ENCODE data around the gene KLHL13.

The KLHL13 gene

GRCh38 chrX:118117741-118118140 is 1.1 kb upstream of the KLHL13 start:
- Histone ChIP-seq H3K4me1 (no peaks in the 10 kb centered on the region), H3K36me3 (ENCODE audit: control insufficient read depth, insufficient read depth, low read length) (no peaks in the 10 kb centered on the region), H3K9me3 (ENCODE audit: control insufficient read depth, low read length) (no peaks in the 10 kb centered on the region), H3K9ac (no peak overlapping the region), H3K4me2 (ENCODE audit: low read length) (no peak overlapping the region), H3K79me2 (no peaks in the 10 kb centered on the region), H3K27ac (no peak overlapping the region), H3K27me3 (ENCODE audit: control insufficient read depth, insufficient read depth, low read length) (no peaks in the 10 kb centered on the region), H3K4me3 (ENCODE audit: low read depth, low read length) (no peak overlapping the region), H2AFZ (peak overlapping the region; percentile 80)
- no peak for TF ChIP-seq CTCF (IDR thresholded peaks at IDR 0.05)

GRCh38 chrX:118115953-118116712 is 477 bp downstream of the KLHL13 start:
- Histone ChIP-seq H3K36me3 (ENCODE audit: control insufficient read depth, insufficient read depth, low read length) (no peaks in the 10 kb centered on the region), H3K27me3 (ENCODE audit: control insufficient read depth, insufficient read depth, low read length) (no peaks in the 10 kb centered on the region), H3K27ac (peak overlapping the region; percentile 36), H3K4me3 (ENCODE audit: low read depth, low read length) (peak overlapping the region; percentile 53), H3K4me1 (no peaks in the 10 kb centered on the region), H3K9me3 (ENCODE audit: control insufficient read depth, low read length) (no peaks in the 10 kb centered on the region), H2AFZ (peak overlapping the region; percentile 86), H3K79me2 (no peaks in the 10 kb centered on the region), H3K4me2 (ENCODE audit: low read length) (peak overlapping the region; percentile 53), H3K9ac (no peak overlapping the region)
- TF ChIP-seq CTCF (IDR thresholded peaks at IDR 0.05) = no peak

GRCh38 chrX:118114971-118115370 is 1.6 kb downstream of the KLHL13 start:
- Histone ChIP-seq H3K27ac (no peak overlapping the region), H3K27me3 (ENCODE audit: control insufficient read depth, insufficient read depth, low read length) (no peaks in the 10 kb centered on the region), H3K4me2 (ENCODE audit: low read length) (no peak overlapping the region), H3K4me1 (no peaks in the 10 kb centered on the region), H3K79me2 (no peaks in the 10 kb centered on the region), H2AFZ (no peak overlapping the region), H3K9ac (no peak overlapping the region), H3K36me3 (ENCODE audit: control insufficient read depth, insufficient read depth, low read length) (no peaks in the 10 kb centered on the region), H3K4me3 (ENCODE audit: low read depth, low read length) (no peak overlapping the region), H3K9me3 (ENCODE audit: control insufficient read depth, low read length) (no peaks in the 10 kb centered on the region)
- no peak for TF ChIP-seq CTCF (IDR thresholded peaks at IDR 0.05)

GRCh38 chrX:118109065-118109464 is 7.5 kb downstream of the KLHL13 start:
- H3K27ac ChIP-seq = no peak overlapping the region
- no peaks in the 10 kb centered on the region for H3K36me3 ChIP-seq (ENCODE audit: control insufficient read depth, insufficient read depth, low read length)
- H3K27me3 ChIP-seq (ENCODE audit: control insufficient read depth, insufficient read depth, low read length) = no peaks in the 10 kb centered on the region
- H3K4me1 ChIP-seq = no peaks in the 10 kb centered on the region
- H3K9ac ChIP-seq = no peak overlapping the region
- H3K4me2 ChIP-seq (ENCODE audit: low read length) = no peak overlapping the region
- no peak overlapping the region for H2AFZ ChIP-seq
- H3K79me2 ChIP-seq = no peaks in the 10 kb centered on the region
- no peaks in the 10 kb centered on the region for H3K9me3 ChIP-seq (ENCODE audit: control insufficient read depth, low read length)
- TF ChIP-seq CTCF (IDR thresholded peaks at IDR 0.05) = no peak
- H3K4me3 ChIP-seq (ENCODE audit: low read depth, low read length) = no peak overlapping the region

- Histone ChIP-seq H3K27ac (no peak overlapping the region), H3K9ac (no peak overlapping the region), H3K79me2 (no peaks in the 10 kb centered on the region), H3K4me3 (ENCODE audit: low read depth, low read length) (no peak overlapping the region), H3K27me3 (ENCODE audit: control insufficient read depth, insufficient read depth, low read length) (no peaks in the 10 kb centered on the region), H3K4me1 (no peaks in the 10 kb centered on the region), H3K4me2 (ENCODE audit: low read length) (no peak overlapping the region), H3K9me3 (ENCODE audit: control insufficient read depth, low read length) (no peaks in the 10 kb centered on the region), H2AFZ (no peak overlapping the region), H3K36me3 (ENCODE audit: control insufficient read depth, insufficient read depth, low read length) (no peaks in the 10 kb centered on the region)
- no peak for TF ChIP-seq CTCF (IDR thresholded peaks at IDR 0.05)
Measured at GRCh38 chrX:118108304-118108703, 8.3 kb downstream of the KLHL13 start.
